Calu3 (cell line): Measurements from ENCODE around the gene GRK1. TPM values are rescaled to one million over a fixed set of nuclear protein-coding genes. Genes with fewer than 3 reads are reported as not detected.

Source experiments
- BruUV-seq: library from RNA; stranded (reverse); fragments of 400-500 nt; replicated peaks from 2 replicates; lab custom pipeline; 2021; lab: Mats Ljungman, UMichigan
- CTCF ChIA-PET: fragments of 300-600 bp; sonication (Branson Sonifier 250); formaldehyde crosslinking; loops from one replicate; lab custom pipeline; 2022; ENCODE audit warnings: antibody characterized with exemption; lab: Charles Lee
- DNase-seq: peaks from one replicate; pipeline ENCODE4 v3.0.0; 2022
- H3K27ac Mint-ChIP-seq: one replicate; pipeline ENCODE4 v1.8.0; 2022; ENCODE audit warnings: mixed read lengths; ENCODE audit not compliant: unreplicated experiment
- H3K27me3 Mint-ChIP-seq: one replicate; pipeline ENCODE4 v1.8.0; 2022; ENCODE audit warnings: mixed read lengths; ENCODE audit not compliant: unreplicated experiment
- H3K36me3 Mint-ChIP-seq: one replicate; pipeline ENCODE4 v1.8.0; 2022; ENCODE audit warnings: mild to moderate bottlenecking, moderate library complexity, mixed read lengths; ENCODE audit not compliant: insufficient read depth, unreplicated experiment
- H3K4me1 Mint-ChIP-seq: one replicate; pipeline ENCODE4 v1.8.0; 2022; ENCODE audit warnings: mild to moderate bottlenecking, low read depth, mixed read lengths; ENCODE audit not compliant: unreplicated experiment
- H3K4me3 Mint-ChIP-seq: one replicate; pipeline ENCODE4 v1.8.0; 2022; ENCODE audit warnings: mild to moderate bottlenecking, low read depth, moderate library complexity, mixed read lengths; ENCODE audit not compliant: unreplicated experiment
- H3K9me3 Mint-ChIP-seq: one replicate; pipeline ENCODE4 v1.8.0; 2022; ENCODE audit warnings: low read depth, mixed read lengths; ENCODE audit not compliant: unreplicated experiment
- intact Hi-C: fragments of 100-400 bp; cut with micrococcal nuclease; formaldehyde crosslinking; loops from one replicate; pipeline ENCODE4 v1.10.0; 2022; ENCODE audit not compliant: unreplicated experiment
- total RNA-seq: library from RNA; stranded (reverse); gene quantifications from 2 replicates; pipeline ENCODE4 v1.2.3, GENCODE V29; 2022
- TF ChIP-seq, protein P1 (sequence below): fragments of 200-600 bp; IDR thresholded peaks from one replicate; pipeline ENCODE4 v1.8.0; 2022; ENCODE audit warnings: antibody characterized with exemption; ENCODE audit not compliant: unreplicated experiment

GRK1 gene
- total RNA-seq, 1 experiment from 2014 or later, result not detected

GRCh38 chr13:113671066-113672001 lies 4.3 kb downstream of the GRK1 start:
- H3K9me3 Mint-ChIP-seq, result peaks cover 6% of the 10 kb centered on the region
- TF ChIP-seq, protein P1, sequence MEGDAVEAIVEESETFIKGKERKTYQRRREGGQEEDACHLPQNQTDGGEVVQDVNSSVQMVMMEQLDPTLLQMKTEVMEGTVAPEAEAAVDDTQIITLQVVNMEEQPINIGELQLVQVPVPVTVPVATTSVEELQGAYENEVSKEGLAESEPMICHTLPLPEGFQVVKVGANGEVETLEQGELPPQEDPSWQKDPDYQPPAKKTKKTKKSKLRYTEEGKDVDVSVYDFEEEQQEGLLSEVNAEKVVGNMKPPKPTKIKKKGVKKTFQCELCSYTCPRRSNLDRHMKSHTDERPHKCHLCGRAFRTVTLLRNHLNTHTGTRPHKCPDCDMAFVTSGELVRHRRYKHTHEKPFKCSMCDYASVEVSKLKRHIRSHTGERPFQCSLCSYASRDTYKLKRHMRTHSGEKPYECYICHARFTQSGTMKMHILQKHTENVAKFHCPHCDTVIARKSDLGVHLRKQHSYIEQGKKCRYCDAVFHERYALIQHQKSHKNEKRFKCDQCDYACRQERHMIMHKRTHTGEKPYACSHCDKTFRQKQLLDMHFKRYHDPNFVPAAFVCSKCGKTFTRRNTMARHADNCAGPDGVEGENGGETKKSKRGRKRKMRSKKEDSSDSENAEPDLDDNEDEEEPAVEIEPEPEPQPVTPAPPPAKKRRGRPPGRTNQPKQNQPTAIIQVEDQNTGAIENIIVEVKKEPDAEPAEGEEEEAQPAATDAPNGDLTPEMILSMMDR, result no peak
- CTCF ChIA-PET, result no interaction called here
- DNase-seq, result no peak
- no peak overlapping the region for H3K4me3 Mint-ChIP-seq
- BruUV-seq, result no TSS peak
- H3K36me3 Mint-ChIP-seq, result no peaks in the 10 kb centered on the region
- no peak overlapping the region for H3K27ac Mint-ChIP-seq
- H3K27me3 Mint-ChIP-seq, result no peaks in the 10 kb centered on the region
- no peaks in the 10 kb centered on the region for H3K4me1 Mint-ChIP-seq
- intact Hi-C loops, result no loop called here

DNA sequence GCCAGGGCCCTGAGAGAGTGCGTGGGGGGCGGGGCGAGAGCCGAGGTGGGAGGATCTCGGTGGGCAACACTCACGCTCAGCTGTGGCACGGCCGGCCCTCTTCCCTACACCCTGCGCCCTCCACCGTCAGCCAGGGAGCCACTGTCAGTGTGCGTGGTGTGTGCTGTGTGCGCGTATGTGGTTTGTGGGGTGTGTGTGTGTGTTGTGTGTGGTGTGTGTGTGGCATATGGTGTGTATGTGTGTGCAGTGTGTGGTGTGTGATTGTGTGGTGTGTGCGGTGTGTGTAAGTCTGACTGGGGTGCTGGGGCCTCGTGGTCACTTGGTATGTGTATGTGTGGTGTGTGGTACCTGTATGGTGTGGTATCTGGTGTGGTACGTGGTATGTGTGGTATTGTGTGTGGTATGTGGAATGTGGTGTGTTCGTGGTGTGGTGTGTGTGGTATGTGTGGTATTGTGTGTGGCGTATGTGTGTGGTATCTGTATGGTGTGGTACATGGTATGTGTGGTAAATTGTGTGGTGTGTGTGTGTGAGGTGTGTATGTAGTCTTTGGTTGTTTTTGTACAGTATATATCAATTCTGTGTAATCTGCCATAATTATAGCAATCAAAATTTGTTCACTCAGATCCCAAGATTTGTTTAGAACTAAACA lies 5.1 kb downstream of the GRK1 start:
- BruUV-seq, result no TSS peak
- CTCF ChIA-PET, result no interaction called here
- TF ChIP-seq, protein P1, result no peak
- Mint-ChIP-seq H3K27ac (no peak overlapping the region), H3K9me3 (peaks cover 6% of the 10 kb centered on the region), H3K4me3 (no peak overlapping the region), H3K4me1 (no peaks in the 10 kb centered on the region), H3K27me3 (no peaks in the 10 kb centered on the region), H3K36me3 (no peaks in the 10 kb centered on the region)
- DNase-seq, result no peak
- intact Hi-C loops, result no loop called here

DNA sequence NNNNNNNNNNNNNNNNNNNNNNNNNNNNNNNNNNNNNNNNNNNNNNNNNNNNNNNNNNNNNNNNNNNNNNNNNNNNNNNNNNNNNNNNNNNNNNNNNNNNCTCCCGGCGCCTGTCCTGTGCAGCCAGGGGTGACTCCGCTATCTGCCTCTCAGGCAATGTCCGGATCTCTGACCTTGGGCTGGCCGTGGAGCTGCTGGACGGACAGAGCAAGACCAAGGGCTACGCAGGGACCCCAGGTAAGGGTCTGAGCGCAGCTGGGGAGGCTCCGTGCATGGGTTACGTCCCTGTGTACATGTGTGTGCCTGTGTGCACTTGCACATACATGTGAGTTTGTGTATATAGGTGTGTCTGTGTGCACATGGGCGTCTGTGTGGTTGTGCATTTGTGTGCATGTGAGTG lies 55.9 kb downstream of the GRK1 start:
- TF ChIP-seq, protein P1, result no peak
- CTCF ChIA-PET, result no interaction called here
- no peak for DNase-seq
- no peaks in the 10 kb centered on the region for H3K27me3 Mint-ChIP-seq
- H3K27ac Mint-ChIP-seq, result no peak overlapping the region
- no peaks in the 10 kb centered on the region for H3K4me1 Mint-ChIP-seq
- intact Hi-C loops, result no loop called here
- H3K9me3 Mint-ChIP-seq, result no peaks in the 10 kb centered on the region
- no TSS peak for BruUV-seq
- H3K36me3 Mint-ChIP-seq, result no peaks in the 10 kb centered on the region
- H3K4me3 Mint-ChIP-seq, result no peak overlapping the region

GRCh38 chr13:113723410-113724015 lies 56.5 kb downstream of the GRK1 start:
- no TSS peak for BruUV-seq
- Mint-ChIP-seq H3K4me3 (no peak overlapping the region), H3K9me3 (no peaks in the 10 kb centered on the region), H3K27ac (no peak overlapping the region), H3K27me3 (no peaks in the 10 kb centered on the region), H3K36me3 (no peaks in the 10 kb centered on the region), H3K4me1 (no peaks in the 10 kb centered on the region)
- intact Hi-C loops, result no loop called here
- CTCF ChIA-PET, result no interaction called here
- no peak for DNase-seq
- TF ChIP-seq, protein P1, result no peak
